ENCODE measurements around the gene FOXD4.
"Not testable (repeated sequence)": the region's sequence is repeated elsewhere in the genome, so short reads cannot be mapped to it uniquely, and the experiment has no call there.

DNA sequence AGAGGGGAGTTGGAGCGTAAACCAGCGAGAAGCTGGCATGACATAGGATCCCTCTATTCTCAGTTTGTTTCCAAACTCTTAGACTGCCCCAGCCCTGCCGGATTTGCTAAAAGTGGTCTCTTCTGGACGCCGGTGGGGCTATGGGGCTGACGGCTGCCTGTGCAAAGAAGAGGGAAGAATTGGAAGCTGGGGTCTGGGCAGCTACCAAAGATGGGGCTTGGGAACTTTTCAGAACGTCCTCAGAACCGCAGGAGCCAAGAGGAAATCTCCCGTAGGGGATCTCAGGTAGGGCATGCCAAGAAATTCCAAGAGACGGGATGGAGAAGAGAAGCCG lies 3.1 kb downstream of the FOXD4 start:
- TF ChIP-seq EZH2 (IDR thresholded peaks at IDR 0.05; ENCODE audit: low read depth), result not testable (repeated sequence)
- TF ChIP-seq, protein P1, sequence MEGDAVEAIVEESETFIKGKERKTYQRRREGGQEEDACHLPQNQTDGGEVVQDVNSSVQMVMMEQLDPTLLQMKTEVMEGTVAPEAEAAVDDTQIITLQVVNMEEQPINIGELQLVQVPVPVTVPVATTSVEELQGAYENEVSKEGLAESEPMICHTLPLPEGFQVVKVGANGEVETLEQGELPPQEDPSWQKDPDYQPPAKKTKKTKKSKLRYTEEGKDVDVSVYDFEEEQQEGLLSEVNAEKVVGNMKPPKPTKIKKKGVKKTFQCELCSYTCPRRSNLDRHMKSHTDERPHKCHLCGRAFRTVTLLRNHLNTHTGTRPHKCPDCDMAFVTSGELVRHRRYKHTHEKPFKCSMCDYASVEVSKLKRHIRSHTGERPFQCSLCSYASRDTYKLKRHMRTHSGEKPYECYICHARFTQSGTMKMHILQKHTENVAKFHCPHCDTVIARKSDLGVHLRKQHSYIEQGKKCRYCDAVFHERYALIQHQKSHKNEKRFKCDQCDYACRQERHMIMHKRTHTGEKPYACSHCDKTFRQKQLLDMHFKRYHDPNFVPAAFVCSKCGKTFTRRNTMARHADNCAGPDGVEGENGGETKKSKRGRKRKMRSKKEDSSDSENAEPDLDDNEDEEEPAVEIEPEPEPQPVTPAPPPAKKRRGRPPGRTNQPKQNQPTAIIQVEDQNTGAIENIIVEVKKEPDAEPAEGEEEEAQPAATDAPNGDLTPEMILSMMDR (conservative IDR thresholded peaks at IDR 0.05), result not testable (repeated sequence)
